Colonic mucosa (tissue), 4 donors: ENCODE measurements around the gene PIGA. TPM values are rescaled to one million over a fixed set of nuclear protein-coding genes. Genes with fewer than 3 reads are reported as not detected.
"Not testable (repeated sequence)": the region's sequence is repeated elsewhere in the genome, so short reads cannot be mapped to it uniquely, and the experiment has no call there.

Source experiments
- DNase-seq: peaks from one replicate; pipeline ENCODE4 v3.0.0-alpha.2; 2020
- H3K27ac ChIP-seq: fragments of 200-600 bp; one replicate; pipeline ENCODE4 v1.8.0; 2021
- H3K27me3 ChIP-seq: fragments of 200-600 bp; one replicate; pipeline ENCODE4 v1.8.0; 2021
- H3K36me3 ChIP-seq: fragments of 200-600 bp; one replicate; pipeline ENCODE4 v1.8.0; 2021
- H3K4me1 ChIP-seq: fragments of 200-600 bp; one replicate; pipeline ENCODE4 v1.8.0; 2021; ENCODE audit warnings: mild to moderate bottlenecking
- H3K4me3 ChIP-seq: fragments of 200-600 bp; one replicate; pipeline ENCODE4 v1.8.0; 2021
- H3K9ac ChIP-seq, 2 donors: one replicate each; pipeline ENCODE4 v1.7.0; 2013; ENCODE audit warnings: control low read depth in 2 of 2, low read depth in 2 of 2, low read length in 2 of 2
- H3K9me3 ChIP-seq: fragments of 200-600 bp; one replicate; pipeline ENCODE4 v1.8.0; 2021
- intact Hi-C: fragments of 100-400 bp; cut with DNase I; formaldehyde crosslinking; loops from one replicate; pipeline ENCODE4 v1.14.1; 2022
- total RNA-seq, 2 donors: library from RNA; stranded (reverse); fragmentation: NEBNext Ultra II Directional in 1 of 2; extraction: Animal tissue kit (Norgen Biotek cat#: 25700) in 1 of 2; gene quantifications; one replicate each; pipeline ENCODE4 v1.2.1, GENCODE V29; 2021
- TF ChIP-seq, protein P1 (sequence below): fragments of 200-600 bp; IDR thresholded peaks from one replicate; pipeline ENCODE4 v1.8.0; 2022; ENCODE audit warnings: antibody characterized with exemption, mild to moderate bottlenecking
- donor health status: healthy.
- donor health status: DM: no; HTN: no; CAD: no.
- donor health status: DM: no; HTN: no; CAD: no.

The PIGA gene
- total RNA-seq, 2 donors from 2014 or later, result 15.3 to 22.2 TPM

DNA sequence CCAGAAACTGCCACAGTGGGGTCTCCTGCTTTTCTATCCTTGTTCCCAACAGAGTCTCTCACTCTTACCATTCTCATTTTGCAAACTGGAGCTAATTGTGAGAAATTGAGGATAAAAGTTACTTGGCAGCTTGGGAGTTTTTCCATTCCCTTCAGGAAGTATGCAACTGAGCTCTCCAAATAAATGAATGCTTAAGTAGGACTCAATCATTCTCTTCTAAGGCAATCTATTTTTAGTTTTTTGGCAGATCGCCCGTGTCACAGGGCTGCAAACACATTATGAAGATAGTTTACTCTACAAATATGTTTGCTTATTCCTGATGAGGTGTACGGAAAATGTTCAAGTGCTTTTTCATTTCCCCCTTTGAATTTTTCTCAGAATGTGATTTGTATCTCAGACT, 25.2 kb downstream of the PIGA start:
- Histone ChIP-seq H3K9ac (no peak overlapping the region), H3K36me3 (no peaks in the 10 kb centered on the region), H3K4me3 (no peak overlapping the region), H3K9me3 (no peaks in the 10 kb centered on the region), H3K27ac (no peak overlapping the region), H3K27me3 (peaks cover 4% of the 10 kb centered on the region), H3K4me1 (no peaks in the 10 kb centered on the region)
- no peak for DNase-seq
- TF ChIP-seq, protein P1, sequence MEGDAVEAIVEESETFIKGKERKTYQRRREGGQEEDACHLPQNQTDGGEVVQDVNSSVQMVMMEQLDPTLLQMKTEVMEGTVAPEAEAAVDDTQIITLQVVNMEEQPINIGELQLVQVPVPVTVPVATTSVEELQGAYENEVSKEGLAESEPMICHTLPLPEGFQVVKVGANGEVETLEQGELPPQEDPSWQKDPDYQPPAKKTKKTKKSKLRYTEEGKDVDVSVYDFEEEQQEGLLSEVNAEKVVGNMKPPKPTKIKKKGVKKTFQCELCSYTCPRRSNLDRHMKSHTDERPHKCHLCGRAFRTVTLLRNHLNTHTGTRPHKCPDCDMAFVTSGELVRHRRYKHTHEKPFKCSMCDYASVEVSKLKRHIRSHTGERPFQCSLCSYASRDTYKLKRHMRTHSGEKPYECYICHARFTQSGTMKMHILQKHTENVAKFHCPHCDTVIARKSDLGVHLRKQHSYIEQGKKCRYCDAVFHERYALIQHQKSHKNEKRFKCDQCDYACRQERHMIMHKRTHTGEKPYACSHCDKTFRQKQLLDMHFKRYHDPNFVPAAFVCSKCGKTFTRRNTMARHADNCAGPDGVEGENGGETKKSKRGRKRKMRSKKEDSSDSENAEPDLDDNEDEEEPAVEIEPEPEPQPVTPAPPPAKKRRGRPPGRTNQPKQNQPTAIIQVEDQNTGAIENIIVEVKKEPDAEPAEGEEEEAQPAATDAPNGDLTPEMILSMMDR, result no peak
- intact Hi-C loops, result no loop called here

DNA sequence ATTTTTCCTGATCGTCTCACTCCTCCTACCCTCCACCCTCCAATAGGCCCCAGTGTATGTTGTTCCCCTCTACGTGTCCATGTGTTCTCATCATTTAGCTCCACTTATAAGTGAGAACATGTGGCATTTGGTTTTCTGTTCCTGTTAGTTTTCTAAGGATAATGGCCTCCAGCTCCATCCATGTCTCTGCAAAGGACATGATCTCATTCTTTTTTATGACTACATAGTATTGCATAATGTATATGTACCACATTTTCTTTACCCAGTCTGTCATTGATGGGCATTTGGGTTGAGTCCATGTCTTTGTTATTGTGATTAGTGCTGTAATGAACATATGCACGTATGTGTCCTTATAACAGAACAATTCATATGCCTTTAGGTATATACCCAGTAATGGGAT, 29.4 kb downstream of the PIGA start:
- H3K9me3 ChIP-seq, intact Hi-C loops: not testable (repeated sequence)

GRCh38 chrX:15301924-15302323, 33.4 kb downstream of the PIGA start:
- Histone ChIP-seq H3K27me3 (no peaks in the 10 kb centered on the region), H3K9ac (no peak overlapping the region), H3K4me3 (no peak overlapping the region), H3K36me3 (no peaks in the 10 kb centered on the region), H3K4me1 (no peaks in the 10 kb centered on the region), H3K27ac (no peak overlapping the region), H3K9me3 (no peaks in the 10 kb centered on the region)
- intact Hi-C loops, result no loop called here
- TF ChIP-seq, protein P1, result no peak
- DNase-seq, result peak; percentile 24

More for the DNA sequence above, 29.4 kb downstream of the PIGA start:
- H3K4me1 ChIP-seq, H3K36me3 ChIP-seq, H3K27me3 ChIP-seq, H3K4me3 ChIP-seq, DNase-seq, H3K27ac ChIP-seq, H3K9ac ChIP-seq: not testable (repeated sequence)

- DNase-seq, result no peak
- H3K4me3 ChIP-seq, result no peak overlapping the region
- no peak overlapping the region for H3K9ac ChIP-seq
- peak overlapping the region; percentile 6 for H3K27ac ChIP-seq
- H3K27me3 ChIP-seq, result no peaks in the 10 kb centered on the region
- intact Hi-C loops, result no loop called here
- H3K36me3 ChIP-seq, result no peaks in the 10 kb centered on the region
- no peaks in the 10 kb centered on the region for H3K4me1 ChIP-seq
- H3K9me3 ChIP-seq, result no peaks in the 10 kb centered on the region
- TF ChIP-seq, protein P1, result no peak
Observed at GRCh38 chrX:15299941-15300851, 35.1 kb downstream of the PIGA start.

DNA sequence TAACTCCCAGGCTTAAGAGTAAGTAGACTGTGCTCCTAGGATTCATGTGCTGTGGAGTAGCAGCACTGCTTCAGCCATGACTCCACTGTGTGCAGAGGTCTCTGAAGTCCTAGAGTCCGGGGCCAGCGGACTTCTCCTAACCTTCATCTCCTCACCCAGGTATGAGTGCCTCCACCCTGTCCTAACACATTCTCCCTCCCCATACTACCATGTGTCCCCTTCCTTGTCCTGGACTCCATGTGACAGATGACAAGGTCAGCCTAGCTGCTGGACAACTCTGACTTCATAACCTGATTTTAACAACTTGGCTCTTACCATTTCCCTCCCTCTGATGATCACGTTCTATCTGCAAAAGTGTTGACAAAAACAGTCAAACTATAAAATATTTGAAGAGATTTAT, 36.5 kb downstream of the PIGA start:
- no peaks in the 10 kb centered on the region for H3K9me3 ChIP-seq
- H3K36me3 ChIP-seq, result no peaks in the 10 kb centered on the region
- intact Hi-C loops, result no loop called here
- no peak overlapping the region for H3K9ac ChIP-seq
- no peaks in the 10 kb centered on the region for H3K27me3 ChIP-seq
- no peaks in the 10 kb centered on the region for H3K4me1 ChIP-seq
- no peak overlapping the region for H3K27ac ChIP-seq
- TF ChIP-seq, protein P1, result no peak
- DNase-seq, result no peak
- H3K4me3 ChIP-seq, result no peak overlapping the region

- no peak for DNase-seq
- no peak overlapping the region for H3K9ac ChIP-seq
- H3K9me3 ChIP-seq, result no peaks in the 10 kb centered on the region
- H3K27ac ChIP-seq, result no peak overlapping the region
- no peaks in the 10 kb centered on the region for H3K36me3 ChIP-seq
- TF ChIP-seq, protein P1, result no peak
- no peaks in the 10 kb centered on the region for H3K27me3 ChIP-seq
- no peaks in the 10 kb centered on the region for H3K4me1 ChIP-seq
- intact Hi-C loops, result no loop called here
- no peak overlapping the region for H3K4me3 ChIP-seq
Observed at GRCh38 chrX:15298201-15298600, 37.1 kb downstream of the PIGA start.
